ENCODE results near the gene LRCH1. TPM values are rescaled to one million over a fixed set of nuclear protein-coding genes. Genes with fewer than 3 reads are reported as not detected.

Gene LRCH1
- total and polyA plus RNA-seq, 2 of the 13 experiments (the other 11 are each of a cell fraction or from before 2014, with no cell fraction given) = 4.1 to 12.6 TPM

DNA sequence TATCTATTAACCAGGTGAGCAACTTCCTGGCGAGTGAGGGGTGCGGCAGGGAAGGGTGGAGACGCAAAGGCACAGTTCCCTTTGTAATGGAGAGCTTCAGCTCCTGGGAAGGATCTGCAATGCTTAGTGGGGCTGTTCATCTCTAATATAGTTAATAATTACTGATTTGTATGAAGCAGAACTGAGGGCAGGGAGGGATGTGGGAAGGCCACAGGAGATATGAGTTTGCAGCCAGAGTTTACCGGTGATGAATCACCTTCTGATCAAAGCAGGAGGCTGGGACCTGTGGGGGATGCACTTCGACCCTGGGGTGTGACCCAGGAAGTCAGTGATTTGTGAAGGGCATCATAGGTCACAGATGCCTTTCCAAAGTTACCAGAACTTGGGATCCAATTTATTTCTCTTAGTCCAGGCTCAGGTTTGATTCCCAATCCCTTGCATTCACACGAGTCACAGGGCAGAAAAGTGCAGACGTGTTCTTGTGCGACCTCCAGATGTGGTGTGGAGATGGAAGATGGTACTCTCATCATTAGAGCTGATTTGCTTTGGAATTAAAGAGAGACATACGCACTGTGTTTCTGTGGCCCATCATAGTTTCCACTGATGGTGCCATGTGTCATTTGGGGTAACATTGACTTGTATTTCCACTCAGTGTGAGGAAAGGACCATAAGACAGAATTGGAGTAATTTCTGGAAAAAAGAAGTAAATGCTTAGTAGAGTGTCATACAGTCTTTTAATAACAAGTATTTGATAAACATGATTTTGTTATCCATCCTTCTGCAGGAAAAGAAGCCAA is 55.0 kb downstream of the LRCH1 start (continued):
- TF ChIP-seq ZBTB46 (CRISPR knock-in tag; IDR thresholded peaks at IDR 0.05; ENCODE audit: borderline replicate concordance) (no peak), SIX1 (CRISPR knock-in tag; IDR thresholded peaks at IDR 0.05; ENCODE audit: borderline replicate concordance) (peak; percentile 31; the same call in 1 of the 2 replicates), BCL6 (CRISPR knock-in tag; IDR thresholded peaks at IDR 0.05) (peak; percentile 63), ONECUT2 (CRISPR knock-in tag; IDR thresholded peaks at IDR 0.05) (no peak), ZNF720 (CRISPR knock-in tag; IDR thresholded peaks at IDR 0.05) (no peak), HMGXB3 (CRISPR knock-in tag; IDR thresholded peaks at IDR 0.05; ENCODE audit: borderline replicate concordance) (no peak), ZMAT3 (CRISPR knock-in tag; conservative IDR thresholded peaks at IDR 0.05) (no peak), ZBTB49 (CRISPR knock-in tag; IDR thresholded peaks at IDR 0.05; ENCODE audit: borderline replicate concordance) (no peak), USF2 (IDR thresholded peaks at IDR 0.05; ENCODE audit: low read depth, low read length) (no peak), USF2 (CRISPR knock-in tag; IDR thresholded peaks at IDR 0.05; ENCODE audit: borderline replicate concordance) (no peak), MAF1 (CRISPR knock-in tag; IDR thresholded peaks at IDR 0.05; ENCODE audit: borderline replicate concordance) (no peak), MXD3 (CRISPR knock-in tag; IDR thresholded peaks at IDR 0.05) (0 out of 2 replicates have a peak, but pooled peaks have one; percentile 26), ZNF230 (CRISPR knock-in tag; IDR thresholded peaks at IDR 0.05) (no peak), ZNF577 (CRISPR knock-in tag; IDR thresholded peaks at IDR 0.05; ENCODE audit: borderline replicate concordance, low read depth) (no peak), GLI4 (CRISPR knock-in tag; IDR thresholded peaks at IDR 0.05; ENCODE audit: borderline replicate concordance) (no peak), KAT8 (CRISPR knock-in tag; IDR thresholded peaks at IDR 0.05) (peak; percentile 49; the same call in 1 of the 2 replicates), ZNF34 (CRISPR knock-in tag; IDR thresholded peaks at IDR 0.05; ENCODE audit: borderline replicate concordance) (no peak), CBFB (CRISPR knock-in tag; IDR thresholded peaks at IDR 0.05) (no peak)

All from HepG2 (cell line).